Neural cell (in vitro differentiated cells): ENCODE data around the gene PRCC. TPM values are rescaled to one million over a fixed set of nuclear protein-coding genes. Genes with fewer than 3 reads are reported as not detected.
A peak's percentile ranks its signal among the peaks of the same experiment; 100 is the strongest.

Experiments
- H2AFZ ChIP-seq: fragments of 200-600, 300-800 bp; sonication (generic), shearing (Covaris generic); 2 replicates; pipeline ENCODE4 v1.6.0; 2014; ENCODE audit warnings: low read depth, mild to moderate bottlenecking, antibody characterized with exemption, low read length, moderate library complexity
- H3F3A ChIP-seq: fragments of 200-600 bp; shearing (Covaris generic); 2 replicates; pipeline ENCODE4 v1.6.1; 2016; ENCODE audit warnings: mild to moderate bottlenecking, moderate library complexity, mixed read lengths, antibody characterized with exemption, low read length; ENCODE audit not compliant: insufficient read depth, poor library complexity, severe bottlenecking
- H3K27ac ChIP-seq: fragments of 200-600, 300-800 bp; sonication (generic), shearing (Covaris generic); 2 replicates; pipeline ENCODE4 v1.5.1; 2014; ENCODE audit warnings: mild to moderate bottlenecking, low read length, moderate library complexity
- H3K27me3 ChIP-seq: fragments of 300-800, 200-600 bp; sonication (generic), shearing (Covaris generic); 2 replicates; pipeline ENCODE4 v1.6.0; 2014; ENCODE audit warnings: mild to moderate bottlenecking, low read depth, low read length, moderate library complexity; ENCODE audit not compliant: insufficient read depth
- H3K36me3 ChIP-seq: fragments of 300-800, 200-600 bp; sonication (generic), shearing (Covaris generic); 2 replicates; pipeline ENCODE4 v1.5.1; 2014; ENCODE audit warnings: mild to moderate bottlenecking, antibody characterized with exemption, low read length, moderate library complexity; ENCODE audit not compliant: insufficient read depth
- H3K4me2 ChIP-seq: fragments of 300-800, 200-600 bp; sonication (generic), shearing (Covaris generic); 2 replicates; pipeline ENCODE4 v1.6.0; 2014; ENCODE audit warnings: mild to moderate bottlenecking, low read length
- H3K4me3 ChIP-seq: fragments of 300-800, 200-600 bp; sonication (generic), shearing (Covaris generic); 2 replicates; pipeline ENCODE4 v1.5.1; 2014; ENCODE audit warnings: mild to moderate bottlenecking, low read length, moderate library complexity
- H3K79me2 ChIP-seq: fragments of 200-600 bp; shearing (Covaris generic); replicated peaks from 2 replicates; pipeline ENCODE4 v1.6.0; 2014; ENCODE audit warnings: mild to moderate bottlenecking, low read length, moderate library complexity; ENCODE audit not compliant: insufficient read depth
- H3K9ac ChIP-seq: fragments of 300-800, 200-600 bp; sonication (generic), shearing (Covaris generic); 2 replicates; pipeline ENCODE4 v1.6.1; 2016; ENCODE audit warnings: mild to moderate bottlenecking, low read length, mixed read lengths
- H3K9me2 ChIP-seq: fragments of 200-600 bp; shearing (Covaris generic); 2 replicates; pipeline ENCODE4 v1.6.1; 2016; ENCODE audit warnings: mild to moderate bottlenecking, low read length, mixed read lengths; ENCODE audit not compliant: insufficient read depth
- H3K9me3 ChIP-seq: fragments of 200-600, 300-800 bp; sonication (generic), shearing (Covaris generic); 2 replicates; pipeline ENCODE4 v1.6.1; 2016; ENCODE audit warnings: mild to moderate bottlenecking, mixed run types, low read length, moderate library complexity, mixed read lengths
- H4K20me1 ChIP-seq: fragments of 200-600 bp; shearing (Covaris generic); 2 replicates; pipeline ENCODE4 v1.6.1; 2016; ENCODE audit warnings: mild to moderate bottlenecking, mixed run types; ENCODE audit not compliant: insufficient read depth
- CTCF ChIP-seq: fragments of 450-650 bp; IDR thresholded peaks from 2 replicates; pipeline ENCODE4 v1.5.1; 2014; ENCODE audit warnings: antibody characterized with exemption, mild to moderate bottlenecking, moderate library complexity; ENCODE audit not compliant: poor library complexity, severe bottlenecking
- EP300 ChIP-seq: fragments of 450-650 bp; conservative IDR thresholded peaks from 2 replicates; pipeline ENCODE4 v1.6.1; 2014; ENCODE audit warnings: antibody characterized with exemption, mild to moderate bottlenecking, moderate library complexity; ENCODE audit not compliant: poor library complexity, severe bottlenecking
- EZH2 ChIP-seq: fragments of 200-600, 300-800 bp; shearing (Covaris generic), sonication (generic); IDR thresholded peaks from 2 replicates; pipeline ENCODE4 v1.6.1; 2014; ENCODE audit warnings: antibody characterized with exemption, low read length, borderline replicate concordance, mild to moderate bottlenecking; ENCODE audit not compliant: insufficient read depth, poor library complexity, severe bottlenecking
- MXI1 ChIP-seq: fragments of 450-650 bp; conservative IDR thresholded peaks from 2 replicates; pipeline ENCODE4 v1.6.1; 2014; ENCODE audit warnings: antibody characterized with exemption, mild to moderate bottlenecking; ENCODE audit not compliant: poor library complexity, severe bottlenecking
- POLR2AphosphoS5 ChIP-seq: IDR thresholded peaks from 2 replicates; pipeline ENCODE4 v1.6.1; 2012
- RAD21 ChIP-seq: fragments of 450-650 bp; conservative IDR thresholded peaks from 2 replicates; pipeline ENCODE4 v1.6.1; 2014; ENCODE audit warnings: antibody characterized with exemption, mild to moderate bottlenecking, moderate library complexity
- REST ChIP-seq: IDR thresholded peaks from 2 replicates; pipeline ENCODE4 v1.6.1; 2012; ENCODE audit warnings: borderline replicate concordance
- SMC3 ChIP-seq: fragments of 450-650 bp; conservative IDR thresholded peaks from 2 replicates; pipeline ENCODE4 v1.6.1; 2014; ENCODE audit warnings: antibody characterized with exemption, mild to moderate bottlenecking, moderate library complexity; ENCODE audit not compliant: poor library complexity
- TAF1 ChIP-seq: IDR thresholded peaks from 2 replicates; pipeline ENCODE4 v1.6.1; 2012; ENCODE audit warnings: low read depth
- polyA plus RNA-seq: library from polyadenylated mRNA; depleted of rRNA; stranded (reverse); fragments of >200 nt; gene quantifications from 2 replicates; pipeline ENCODE4 v1.2.3, GENCODE V29; 2014

The PRCC gene
- polyA plus RNA-seq, 1 donor from 2014 or later, result 17.5 TPM

GRCh38 chr1:156813750-156814570 lies 46.6 kb downstream of the PRCC start:
- TF ChIP-seq EZH2 (no peak), TAF1 (no peak), MXI1 (peak; percentile 47), EP300 (no peak), REST (no peak), CTCF (peak; percentile 71), POLR2AphosphoS5 (no peak), SMC3 (peak; percentile 51), RAD21 (peak; percentile 32)
- Histone ChIP-seq H3K9ac (no peak overlapping the region), H3K27ac (no peak overlapping the region), H3K9me2 (no peaks in the 10 kb centered on the region), H3K4me3 (peak overlapping the region; percentile 62), H4K20me1 (no peaks in the 10 kb centered on the region), H3K79me2 (no peaks in the 10 kb centered on the region), H3K27me3 (peaks cover 13% of the 10 kb centered on the region), H3F3A (no peaks in the 10 kb centered on the region), H3K36me3 (no peaks in the 10 kb centered on the region), H3K9me3 (no peaks in the 10 kb centered on the region), H3K4me2 (no peak overlapping the region), H2AFZ (no peak overlapping the region)

GRCh38 chr1:156814571-156815260 lies 47.4 kb downstream of the PRCC start:
- Histone ChIP-seq H3K36me3 (no peaks in the 10 kb centered on the region), H3F3A (no peaks in the 10 kb centered on the region), H3K9me3 (no peaks in the 10 kb centered on the region), H2AFZ (no peak overlapping the region), H3K4me3 (no peak overlapping the region), H4K20me1 (no peaks in the 10 kb centered on the region), H3K27ac (no peak overlapping the region), H3K27me3 (peaks cover 13% of the 10 kb centered on the region), H3K9ac (no peak overlapping the region), H3K4me2 (no peak overlapping the region), H3K79me2 (no peaks in the 10 kb centered on the region), H3K9me2 (no peaks in the 10 kb centered on the region)
- TF ChIP-seq REST, result no peak
- TF ChIP-seq RAD21, result no peak
- no peak for TF ChIP-seq MXI1
- TF ChIP-seq EP300, result no peak
- no peak for TF ChIP-seq EZH2
- TF ChIP-seq CTCF, result no peak
- TF ChIP-seq SMC3, result no peak
- no peak for TF ChIP-seq TAF1
- TF ChIP-seq POLR2AphosphoS5, result no peak
